ENCODE measurements around the gene KLK10.

The KLK10 gene

DNA sequence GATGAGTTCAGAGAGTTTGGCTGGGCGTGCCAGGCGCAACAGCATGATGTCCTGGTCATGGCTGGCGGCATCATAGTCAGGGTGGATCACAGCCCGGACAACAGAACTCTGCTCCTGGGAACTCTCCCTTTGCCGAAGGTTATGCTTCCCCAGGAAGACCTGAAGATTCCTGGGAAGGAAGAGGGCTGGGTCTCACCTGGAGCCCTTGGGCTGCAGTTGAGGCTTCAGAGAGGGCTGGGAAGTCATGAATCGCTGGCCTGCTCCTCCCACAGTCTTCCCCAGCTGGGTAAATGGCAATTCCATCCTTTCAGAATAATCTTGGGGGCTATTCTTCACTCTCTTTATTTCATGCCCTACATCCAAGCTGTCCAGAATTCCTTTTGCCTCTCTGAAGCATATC, 56.1 kb downstream of the KLK10 start:
- DNase-seq = no peak
